ENCODE data around the gene TRIM75.

TRIM75 gene

DNA sequence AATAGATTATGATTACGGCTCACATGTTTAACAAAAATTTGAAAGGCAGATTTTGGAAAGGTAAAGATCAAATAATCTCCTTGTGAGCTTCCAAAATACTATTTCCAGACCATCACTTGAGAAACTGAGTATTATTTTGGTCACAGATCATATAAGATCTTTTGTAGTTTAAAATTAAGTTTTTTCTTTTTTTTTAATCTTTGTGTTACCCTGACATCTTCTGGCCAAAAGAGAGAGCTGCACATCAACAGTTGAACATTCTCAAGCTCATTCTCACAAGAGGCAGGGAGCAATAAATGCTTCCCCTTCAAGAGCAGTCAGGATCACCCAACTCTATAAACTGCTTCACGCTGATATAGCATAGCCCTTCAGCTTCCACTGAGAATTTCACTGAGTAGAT is 43.1 kb downstream of the TRIM75 start:
- Histone ChIP-seq H3K36me3 (ENCODE audit: control insufficient read depth, insufficient read depth, low read length) (peaks cover 4% of the 10 kb centered on the region), H3K4me3 (replicated peaks; ENCODE audit: low read depth, low read length) (no peak overlapping the region), H3K27me3 (replicated peaks; ENCODE audit: control insufficient read depth, insufficient read depth, low read length) (no peaks in the 10 kb centered on the region)
- TF ChIP-seq, protein P1, sequence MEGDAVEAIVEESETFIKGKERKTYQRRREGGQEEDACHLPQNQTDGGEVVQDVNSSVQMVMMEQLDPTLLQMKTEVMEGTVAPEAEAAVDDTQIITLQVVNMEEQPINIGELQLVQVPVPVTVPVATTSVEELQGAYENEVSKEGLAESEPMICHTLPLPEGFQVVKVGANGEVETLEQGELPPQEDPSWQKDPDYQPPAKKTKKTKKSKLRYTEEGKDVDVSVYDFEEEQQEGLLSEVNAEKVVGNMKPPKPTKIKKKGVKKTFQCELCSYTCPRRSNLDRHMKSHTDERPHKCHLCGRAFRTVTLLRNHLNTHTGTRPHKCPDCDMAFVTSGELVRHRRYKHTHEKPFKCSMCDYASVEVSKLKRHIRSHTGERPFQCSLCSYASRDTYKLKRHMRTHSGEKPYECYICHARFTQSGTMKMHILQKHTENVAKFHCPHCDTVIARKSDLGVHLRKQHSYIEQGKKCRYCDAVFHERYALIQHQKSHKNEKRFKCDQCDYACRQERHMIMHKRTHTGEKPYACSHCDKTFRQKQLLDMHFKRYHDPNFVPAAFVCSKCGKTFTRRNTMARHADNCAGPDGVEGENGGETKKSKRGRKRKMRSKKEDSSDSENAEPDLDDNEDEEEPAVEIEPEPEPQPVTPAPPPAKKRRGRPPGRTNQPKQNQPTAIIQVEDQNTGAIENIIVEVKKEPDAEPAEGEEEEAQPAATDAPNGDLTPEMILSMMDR (IDR thresholded peaks at IDR 0.05; ENCODE audit: insufficient read depth, low read length, poor library complexity, severe bottlenecking), result peak; percentile 45
- no peak for DNase-seq (ENCODE audit: extremely low read depth, insufficient read length)

DNA sequence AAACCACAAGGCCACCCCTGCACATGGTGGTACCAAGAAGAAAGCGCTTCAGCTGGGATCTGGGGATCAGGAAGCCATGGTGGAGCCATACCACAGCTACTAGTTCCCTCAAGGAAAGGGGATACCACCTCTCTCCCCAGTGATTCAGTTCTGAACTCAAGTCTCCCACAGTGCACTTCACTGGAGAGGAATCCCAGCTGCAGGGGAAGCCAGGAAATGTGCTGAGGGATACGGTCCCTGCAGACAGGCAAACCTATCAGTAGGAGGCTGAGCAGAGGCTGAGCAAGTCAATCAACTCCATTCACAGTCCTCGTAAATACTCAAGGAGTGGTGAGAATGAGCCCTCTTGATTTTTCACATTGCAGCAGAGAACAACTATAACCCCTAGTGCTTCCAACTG is 48.0 kb downstream of the TRIM75 start:
- TF ChIP-seq, protein P1 (IDR thresholded peaks at IDR 0.05; ENCODE audit: insufficient read depth, low read length, poor library complexity, severe bottlenecking), result no peak
- Histone ChIP-seq H3K27me3 (replicated peaks; ENCODE audit: control insufficient read depth, insufficient read depth, low read length) (no peaks in the 10 kb centered on the region), H3K4me3 (replicated peaks; ENCODE audit: low read depth, low read length) (no peak overlapping the region), H3K36me3 (ENCODE audit: control insufficient read depth, insufficient read depth, low read length) (peaks cover 4% of the 10 kb centered on the region)
- no peak for DNase-seq (ENCODE audit: extremely low read depth, insufficient read length)

GRCh38 chr4:165106518-165106917 is 52.9 kb downstream of the TRIM75 start:
- Histone ChIP-seq H3K27me3 (replicated peaks; ENCODE audit: control insufficient read depth, insufficient read depth, low read length) (no peaks in the 10 kb centered on the region), H3K36me3 (ENCODE audit: control insufficient read depth, insufficient read depth, low read length) (peaks cover 3% of the 10 kb centered on the region), H3K4me3 (replicated peaks; ENCODE audit: low read depth, low read length) (no peak overlapping the region)
- no peak for DNase-seq (ENCODE audit: extremely low read depth, insufficient read length)
- TF ChIP-seq, protein P1 (IDR thresholded peaks at IDR 0.05; ENCODE audit: insufficient read depth, low read length, poor library complexity, severe bottlenecking), result no peak
